Stomach (tissue), 4 donors: ENCODE results near the gene HEBP2.

ENCODE experiments used
- CTCF ChIP-seq, 7 experiments: fragments of 450-650 bp in 4 of 7; fragments of 200-600 bp in 3 of 7; sonication (generic) in 3 of 7; IDR thresholded peaks; one replicate each; pipeline ENCODE4 v1.5.1; 2016 to 2019; ENCODE audit warnings: antibody characterized with exemption in 7 of 7, control low read depth in 2 of 7, mild to moderate bottlenecking in 1 of 7
- EP300 ChIP-seq: sonication (generic); formaldehyde crosslinking; IDR thresholded peaks from one replicate; pipeline ENCODE4 v1.6.1; 2017; ENCODE audit warnings: antibody characterized with exemption
- POLR2A ChIP-seq, 4 donors: fragments of 450-650 bp; IDR thresholded peaks; one replicate each; pipeline ENCODE4 v1.6.1; 2016; ENCODE audit warnings: antibody characterized with exemption in 4 of 4, control low read depth in 2 of 4, mild to moderate bottlenecking in 1 of 4, moderate library complexity in 1 of 4
- POLR2AphosphoS5 ChIP-seq, 3 donors: sonication (generic); formaldehyde crosslinking; IDR thresholded peaks; one replicate each; pipeline ENCODE4 v1.6.1; 2016; ENCODE audit warnings: antibody characterized with exemption in 3 of 3

- TF ChIP-seq CTCF (IDR thresholded peaks at IDR 0.05) (no peak), POLR2AphosphoS5 (IDR thresholded peaks at IDR 0.05) (no peak), POLR2A (IDR thresholded peaks at IDR 0.05) (no peak), EP300 (no peak)
These were observed 14.5 kb upstream of the HEBP2 start for GRCh38 chr6:138389551-138389950.
